ENCODE results near the gene TEN1. TPM values are rescaled to one million over a fixed set of nuclear protein-coding genes. Genes with fewer than 3 reads are reported as not detected.
A peak's percentile ranks its signal among the peaks of the same experiment; 100 is the strongest.

TEN1 gene, protein sequence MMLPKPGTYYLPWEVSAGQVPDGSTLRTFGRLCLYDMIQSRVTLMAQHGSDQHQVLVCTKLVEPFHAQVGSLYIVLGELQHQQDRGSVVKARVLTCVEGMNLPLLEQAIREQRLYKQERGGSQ
- 8.5 TPM for total RNA-seq (ENCODE audit: unreplicated experiment)
- long read RNA-seq, partial matches to known transcripts, result 0 of 4 reads
- long read RNA-seq, other reads (novel, unspliced or antisense), result 0 of 4 reads

GRCh38 chr17:75978938-75979704, at the start of gene TEN1, which contains the start of gene ACOX1:
TSS of gene TEN1 (plus strand) at chr17:75979240. CDS start at chr17:75986193, 6,953 bp downstream.
TSS of gene ACOX1 (minus strand) at chr17:75979166. CDS start at chr17:75979073, 93 bp downstream.
- Mint-ChIP-seq H3K36me3 (ENCODE audit: unreplicated experiment) (no peaks in the 10 kb centered on the region), H3K9me3 (ENCODE audit: unreplicated experiment) (peaks cover 5% of the 10 kb centered on the region), H3K27me3 (ENCODE audit: unreplicated experiment) (no peaks in the 10 kb centered on the region), H3K4me3 (ENCODE audit: unreplicated experiment) (peak within 1 kb of the TSS; percentile 98), H3K27ac (ENCODE audit: unreplicated experiment) (peak within 1 kb of the TSS; percentile 100), H3K4me1 (ENCODE audit: low read depth, unreplicated experiment) (peaks cover 16% of the 10 kb centered on the region)
- peak; percentile 42 for TF ChIP-seq CTCF (IDR thresholded peaks at IDR 0.05; ENCODE audit: partially characterized antibody, unreplicated experiment)
- DNase-seq, result peak; percentile 96

- Mint-ChIP-seq H3K9me3 (ENCODE audit: unreplicated experiment) (peaks cover 5% of the 10 kb centered on the region), H3K36me3 (ENCODE audit: unreplicated experiment) (no peaks in the 10 kb centered on the region), H3K27me3 (ENCODE audit: unreplicated experiment) (peaks cover 4% of the 10 kb centered on the region), H3K4me1 (ENCODE audit: low read depth, unreplicated experiment) (peaks cover under 1% of the 10 kb centered on the region), H3K4me3 (ENCODE audit: unreplicated experiment) (no peak overlapping the region), H3K27ac (ENCODE audit: unreplicated experiment) (no peak overlapping the region)
- no peak for DNase-seq
- TF ChIP-seq CTCF (IDR thresholded peaks at IDR 0.05; ENCODE audit: partially characterized antibody, unreplicated experiment), result no peak
Measured at GRCh38 chr17:75931062-75931461, 48.0 kb upstream of the TEN1 start.

- Mint-ChIP-seq H3K36me3 (ENCODE audit: unreplicated experiment) (no peaks in the 10 kb centered on the region), H3K9me3 (ENCODE audit: unreplicated experiment) (peaks cover 3% of the 10 kb centered on the region), H3K27ac (ENCODE audit: unreplicated experiment) (no peak overlapping the region), H3K4me3 (ENCODE audit: unreplicated experiment) (no peak overlapping the region), H3K4me1 (ENCODE audit: low read depth, unreplicated experiment) (no peaks in the 10 kb centered on the region), H3K27me3 (ENCODE audit: unreplicated experiment) (peaks cover 3% of the 10 kb centered on the region)
- no peak for DNase-seq
- no peak for TF ChIP-seq CTCF (IDR thresholded peaks at IDR 0.05; ENCODE audit: partially characterized antibody, unreplicated experiment)
Measured at GRCh38 chr17:75932852-75933251, 46.2 kb upstream of the TEN1 start.

- TF ChIP-seq CTCF (IDR thresholded peaks at IDR 0.05; ENCODE audit: partially characterized antibody, unreplicated experiment), result no peak
- DNase-seq, result no peak
- Mint-ChIP-seq H3K4me1 (ENCODE audit: low read depth, unreplicated experiment) (no peaks in the 10 kb centered on the region), H3K27me3 (ENCODE audit: unreplicated experiment) (peaks cover 2% of the 10 kb centered on the region), H3K36me3 (ENCODE audit: unreplicated experiment) (no peaks in the 10 kb centered on the region), H3K4me3 (ENCODE audit: unreplicated experiment) (no peak overlapping the region), H3K9me3 (ENCODE audit: unreplicated experiment) (peaks cover 3% of the 10 kb centered on the region), H3K27ac (ENCODE audit: unreplicated experiment) (no peak overlapping the region)
Measured at GRCh38 chr17:75933808-75934207, 45.2 kb upstream of the TEN1 start.

GRCh38 chr17:75937652-75938051, 41.4 kb upstream of the TEN1 start:
- H3K27ac Mint-ChIP-seq (ENCODE audit: unreplicated experiment), result no peak overlapping the region
- peaks cover 8% of the 10 kb centered on the region for H3K9me3 Mint-ChIP-seq (ENCODE audit: unreplicated experiment)
- no peaks in the 10 kb centered on the region for H3K36me3 Mint-ChIP-seq (ENCODE audit: unreplicated experiment)
- peaks cover 6% of the 10 kb centered on the region for H3K4me1 Mint-ChIP-seq (ENCODE audit: low read depth, unreplicated experiment)
- H3K27me3 Mint-ChIP-seq (ENCODE audit: unreplicated experiment), result no peaks in the 10 kb centered on the region
- DNase-seq, result no peak
- no peak overlapping the region for H3K4me3 Mint-ChIP-seq (ENCODE audit: unreplicated experiment)
- TF ChIP-seq CTCF (IDR thresholded peaks at IDR 0.05; ENCODE audit: partially characterized antibody, unreplicated experiment), result no peak

Measured in glutamatergic neuron (in vitro differentiated cells).